OCI-LY7 (cell line): Measurements from ENCODE around the gene NFKBIB. TPM values are rescaled to one million over a fixed set of nuclear protein-coding genes. Genes with fewer than 3 reads are reported as not detected.

Experiments
- BruUV-seq: library from RNA; stranded (reverse); fragments of 400-500 nt; replicated peaks from 2 replicates; lab custom pipeline; 2021; lab: Mats Ljungman, UMichigan
- CTCF ChIA-PET: fragments of 300-600 bp; sonication (Branson Sonifier 250); formaldehyde crosslinking; loops from one replicate; lab custom pipeline; 2022; ENCODE audit warnings: antibody characterized with exemption; ENCODE audit not compliant: unreplicated experiment; lab: Charles Lee
- POLR2A ChIA-PET: fragments of 300-600 bp; sonication (Branson Sonifier 250); formaldehyde crosslinking; loops from one replicate; lab custom pipeline; 2022; ENCODE audit warnings: antibody characterized with exemption; lab: Charles Lee
- DNase-seq: peaks from one replicate; pipeline ENCODE4 v3.0.0-alpha.2; 2015; ENCODE audit warnings: low spot score
- H2AFZ ChIP-seq: fragments of 200-600 bp; sonication (generic), shearing (Covaris generic); 2 replicates; pipeline ENCODE4 v1.6.1; 2014; ENCODE audit warnings: mild to moderate bottlenecking, antibody characterized with exemption, low read length, moderate library complexity
- H3K27ac ChIP-seq: fragments of 200-600 bp; sonication (generic); 2 replicates; pipeline ENCODE4 v1.5.1; 2014; ENCODE audit warnings: mixed run types, low read depth, mild to moderate bottlenecking, moderate library complexity, low read length, inconsistent platforms; ENCODE audit not compliant: poor library complexity, severe bottlenecking
- H3K36me3 ChIP-seq: fragments of 200-600 bp; sonication (generic); 2 replicates; pipeline ENCODE4 v1.6.1; 2014; ENCODE audit warnings: mild to moderate bottlenecking, antibody characterized with exemption, low read length, moderate library complexity, mixed read lengths; ENCODE audit not compliant: insufficient read depth
- H3K4me1 ChIP-seq: fragments of 200-600 bp; sonication (generic); 2 replicates; pipeline ENCODE4 v1.5.1; 2014; ENCODE audit warnings: mild to moderate bottlenecking, low read length; ENCODE audit not compliant: insufficient read depth, poor library complexity, severe bottlenecking
- H3K4me2 ChIP-seq: fragments of 200-600 bp; sonication (generic); 2 replicates; pipeline ENCODE4 v1.6.1; 2014; ENCODE audit warnings: mild to moderate bottlenecking, low read length
- H3K4me3 ChIP-seq: fragments of 200-600 bp; sonication (generic); 2 replicates; pipeline ENCODE4 v1.5.1; 2014; ENCODE audit warnings: mild to moderate bottlenecking, low read depth, low read length; ENCODE audit not compliant: poor library complexity, severe bottlenecking
- H3K79me2 ChIP-seq: fragments of 200-600 bp; sonication (generic); 2 replicates; pipeline ENCODE4 v1.6.1; 2016; ENCODE audit warnings: low read depth, mild to moderate bottlenecking, low read length, moderate library complexity, mixed read lengths; ENCODE audit not compliant: insufficient read depth
- H3K9me2 ChIP-seq: fragments of 200-600 bp; sonication (generic); 2 replicates; pipeline ENCODE4 v1.6.1; 2016; ENCODE audit warnings: mild to moderate bottlenecking, low read length, mixed read lengths; ENCODE audit not compliant: insufficient read depth
- H3K9me3 ChIP-seq: fragments of 200-600 bp; sonication (generic); 2 replicates; pipeline ENCODE4 v1.6.1; 2014; ENCODE audit warnings: mild to moderate bottlenecking, mixed run types, low read length, mixed read lengths
- H4K20me1 ChIP-seq: fragments of 200-600 bp; sonication (generic); 2 replicates; pipeline ENCODE4 v1.6.1; 2014; ENCODE audit warnings: mild to moderate bottlenecking, antibody characterized with exemption, low read length, moderate library complexity, mixed read lengths; ENCODE audit not compliant: insufficient read depth
- CTCF ChIP-seq: fragments of 200-600 bp; sonication (generic); conservative IDR thresholded peaks from 2 replicates; pipeline ENCODE4 v1.5.1; 2014; ENCODE audit warnings: mild to moderate bottlenecking, antibody characterized with exemption, low read length, moderate library complexity, mixed read lengths
- EZH2phosphoT487 ChIP-seq: fragments of 200-600 bp; sonication (generic); IDR thresholded peaks from 2 replicates; pipeline ENCODE4 v1.6.1; 2018; ENCODE audit warnings: low read depth, borderline replicate concordance, mild to moderate bottlenecking, mixed run types, antibody characterized with exemption, low read length, moderate library complexity, mixed read lengths
- intact Hi-C: fragments of 100-400 bp; cut with micrococcal nuclease; formaldehyde crosslinking; loops from one replicate; pipeline ENCODE4 v1.10.0; 2022; ENCODE audit not compliant: unreplicated experiment
- total RNA-seq, 2 experiments: library from RNA; depleted of rRNA in 1 of 2; stranded (reverse); fragments of >200 nt in 1 of 2; shearing (Covaris generic) in 1 of 2; gene quantifications; 2 replicates each; pipeline ENCODE4 v1.2.3, GENCODE V29; 2014 to 2022

The NFKBIB gene
- total RNA-seq, 2 experiments from 2014 or later, result 20.4 to 25.3 TPM

- Histone ChIP-seq H3K4me2 (no peak overlapping the region), H3K9me2 (no peaks in the 10 kb centered on the region), H4K20me1 (no peaks in the 10 kb centered on the region), H2AFZ (no peak overlapping the region), H3K9me3 (no peaks in the 10 kb centered on the region), H3K79me2 (no peaks in the 10 kb centered on the region; the same call in 1 of the 2 replicates), H3K4me3 (no peak overlapping the region), H3K4me1 (peaks cover 10% of the 10 kb centered on the region), H3K36me3 (no peaks in the 10 kb centered on the region), H3K27ac (no peak overlapping the region)
- BruUV-seq, result no TSS peak
- POLR2A ChIA-PET, result no interaction called here
- intact Hi-C loops, result no loop called here
- CTCF ChIA-PET, result no interaction called here
- no peak for DNase-seq
- no peak for TF ChIP-seq EZH2phosphoT487
- no peak for TF ChIP-seq CTCF
These were observed 4.8 kb upstream of the NFKBIB start for GRCh38 chr19:38894968-38895367.

- H2AFZ ChIP-seq, result peak overlapping the region; percentile 69
- intact Hi-C loops, result loop anchor here (2.0 kb wide), 1 partner anchor 48 kb away; no protein-coding TSS in a partner anchor
- CTCF ChIA-PET, result no interaction called here
- H4K20me1 ChIP-seq, result no peaks in the 10 kb centered on the region
- H3K36me3 ChIP-seq, result peaks cover 3% of the 10 kb centered on the region; the same call in 1 of the 2 replicates
- H3K79me2 ChIP-seq, result peaks cover 19% of the 10 kb centered on the region
- peaks cover 16% of the 10 kb centered on the region for H3K4me1 ChIP-seq
- no peak for TF ChIP-seq CTCF
- TF ChIP-seq EZH2phosphoT487, result no peak
- H3K4me3 ChIP-seq, result peak overlapping the region; percentile 83
- no peak overlapping the region for H3K27ac ChIP-seq
- DNase-seq, result peak; percentile 27
- peaks cover 4% of the 10 kb centered on the region; the same call in 1 of the 2 replicates for H3K9me3 ChIP-seq
- peak overlapping the region; percentile 82 for H3K4me2 ChIP-seq
- POLR2A ChIA-PET, result interaction anchor here (1.2 kb wide), 1 partner anchor 31 kb away, joined by 3 read pairs; the partner anchor contains the start of gene SARS2
- no peaks in the 10 kb centered on the region for H3K9me2 ChIP-seq
- BruUV-seq, result TSS peak; percentile 64
These were observed 852 bp upstream of the NFKBIB start for GRCh38 chr19:38898788-38899446.

- POLR2A ChIA-PET, result interaction anchor here (0.6 to 1.3 kb wide), 4 partner anchors 36 to 259 kb away, joined by 3 to 6 read pairs (median 3); no protein-coding TSS in a partner anchor
- Histone ChIP-seq H3K4me1 (peaks cover 16% of the 10 kb centered on the region), H3K4me3 (peak overlapping the region; percentile 83), H3K36me3 (peaks cover 4% of the 10 kb centered on the region), H3K9me2 (no peaks in the 10 kb centered on the region), H2AFZ (peak overlapping the region; percentile 80), H3K4me2 (peak overlapping the region; percentile 86), H3K27ac (peak overlapping the region; percentile 7), H3K9me3 (peaks cover 4% of the 10 kb centered on the region; the same call in 1 of the 2 replicates), H3K79me2 (peaks cover 19% of the 10 kb centered on the region), H4K20me1 (no peaks in the 10 kb centered on the region)
- BruUV-seq, result no TSS peak
- DNase-seq, result no peak
- intact Hi-C loops, result no loop called here
- CTCF ChIA-PET, result interaction anchor here (0.9 to 1.6 kb wide), 2 partner anchors 12 to 30 kb away, joined by 3 to 5 read pairs; partner anchors contain the start of genes MRPS12 and SARS2
- TF ChIP-seq EZH2phosphoT487, result no peak
- no peak for TF ChIP-seq CTCF
These were observed 447 bp downstream of the NFKBIB start for GRCh38 chr19:38900202-38900629.
